ENCODE results near the gene FOXS1. TPM values are rescaled to one million over a fixed set of nuclear protein-coding genes. Genes with fewer than 3 reads are reported as not detected.
A peak's percentile ranks its signal among the peaks of the same experiment; 100 is the strongest.
"Not testable (repeated sequence)": the region's sequence is repeated elsewhere in the genome, so short reads cannot be mapped to it uniquely, and the experiment has no call there.

FOXS1 gene
- total RNA-seq, 1 donor from 2014 or later: not detected

GRCh38 chr20:31833130-31833930 is 12.1 kb downstream of the FOXS1 start:
- Mint-ChIP-seq H3K27me3 (ENCODE audit: unreplicated experiment) (peaks cover 6% of the 10 kb centered on the region), H3K4me1 (ENCODE audit: low read depth, unreplicated experiment) (peaks cover 30% of the 10 kb centered on the region), H3K4me3 (ENCODE audit: unreplicated experiment) (no peak overlapping the region), H3K27ac (ENCODE audit: unreplicated experiment) (peak overlapping the region; percentile 5), H3K9me3 (ENCODE audit: unreplicated experiment) (peaks cover 7% of the 10 kb centered on the region), H3K36me3 (ENCODE audit: unreplicated experiment) (no peaks in the 10 kb centered on the region)
- TF ChIP-seq CTCF (IDR thresholded peaks at IDR 0.05; ENCODE audit: partially characterized antibody, unreplicated experiment): peak; percentile 100
- peak; percentile 100 for DNase-seq

GRCh38 chr20:31831771-31832306 is 13.6 kb downstream of the FOXS1 start:
- Mint-ChIP-seq H3K4me1 (ENCODE audit: low read depth, unreplicated experiment) (peaks cover 30% of the 10 kb centered on the region), H3K9me3 (ENCODE audit: unreplicated experiment) (peaks cover 7% of the 10 kb centered on the region), H3K4me3 (ENCODE audit: unreplicated experiment) (no peak overlapping the region), H3K27me3 (ENCODE audit: unreplicated experiment) (peaks cover 6% of the 10 kb centered on the region), H3K27ac (ENCODE audit: unreplicated experiment) (no peak overlapping the region), H3K36me3 (ENCODE audit: unreplicated experiment) (no peaks in the 10 kb centered on the region)
- DNase-seq: no peak
- TF ChIP-seq CTCF (IDR thresholded peaks at IDR 0.05; ENCODE audit: partially characterized antibody, unreplicated experiment): no peak

DNA sequence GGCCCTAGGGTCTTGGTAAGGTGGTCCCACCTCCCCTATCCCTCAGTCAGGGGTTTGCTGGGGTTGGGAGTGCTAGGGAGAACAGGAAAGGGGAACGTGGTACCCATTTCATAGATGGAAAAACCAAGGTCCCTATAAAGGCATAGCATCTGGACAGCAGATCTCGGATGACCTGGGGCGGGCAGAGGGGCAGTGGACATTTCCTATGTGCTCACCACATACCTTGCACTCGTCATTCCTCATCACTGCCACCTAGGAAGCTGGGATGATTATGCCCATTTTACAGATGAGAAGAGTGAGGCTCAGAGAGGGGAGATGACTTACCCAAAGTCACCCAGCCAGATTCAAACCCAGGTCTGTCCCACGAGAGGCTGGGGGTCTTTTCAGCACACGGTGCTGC is 14.2 kb downstream of the FOXS1 start:
- peaks cover 30% of the 10 kb centered on the region for H3K4me1 Mint-ChIP-seq (ENCODE audit: low read depth, unreplicated experiment)
- peaks cover 6% of the 10 kb centered on the region for H3K27me3 Mint-ChIP-seq (ENCODE audit: unreplicated experiment)
- DNase-seq: no peak

GRCh38 chr20:31830406-31830981 is 14.9 kb downstream of the FOXS1 start:
- TF ChIP-seq CTCF (IDR thresholded peaks at IDR 0.05; ENCODE audit: partially characterized antibody, unreplicated experiment): no peak
- H3K4me1 Mint-ChIP-seq (ENCODE audit: low read depth, unreplicated experiment): peaks cover 29% of the 10 kb centered on the region
- H3K27ac Mint-ChIP-seq (ENCODE audit: unreplicated experiment): no peak overlapping the region
- no peak overlapping the region for H3K4me3 Mint-ChIP-seq (ENCODE audit: unreplicated experiment)
- no peaks in the 10 kb centered on the region for H3K36me3 Mint-ChIP-seq (ENCODE audit: unreplicated experiment)
- H3K9me3 Mint-ChIP-seq (ENCODE audit: unreplicated experiment): peaks cover 7% of the 10 kb centered on the region
- H3K27me3 Mint-ChIP-seq (ENCODE audit: unreplicated experiment): peaks cover 6% of the 10 kb centered on the region
- DNase-seq: no peak

More for the DNA sequence above, 14.2 kb downstream of the FOXS1 start:
- Mint-ChIP-seq H3K9me3 (ENCODE audit: unreplicated experiment) (peaks cover 7% of the 10 kb centered on the region), H3K4me3 (ENCODE audit: unreplicated experiment) (no peak overlapping the region), H3K27ac (ENCODE audit: unreplicated experiment) (no peak overlapping the region), H3K36me3 (ENCODE audit: unreplicated experiment) (no peaks in the 10 kb centered on the region)
- TF ChIP-seq CTCF (IDR thresholded peaks at IDR 0.05; ENCODE audit: partially characterized antibody, unreplicated experiment): no peak

- H3K4me3 Mint-ChIP-seq (ENCODE audit: unreplicated experiment): no peak overlapping the region
- no peak for DNase-seq
- H3K27ac Mint-ChIP-seq (ENCODE audit: unreplicated experiment): no peak overlapping the region
- H3K9me3 Mint-ChIP-seq (ENCODE audit: unreplicated experiment): peaks cover 3% of the 10 kb centered on the region
- no peaks in the 10 kb centered on the region for H3K36me3 Mint-ChIP-seq (ENCODE audit: unreplicated experiment)
- peaks cover 22% of the 10 kb centered on the region for H3K4me1 Mint-ChIP-seq (ENCODE audit: low read depth, unreplicated experiment)
- H3K27me3 Mint-ChIP-seq (ENCODE audit: unreplicated experiment): peaks cover 6% of the 10 kb centered on the region
- no peak for TF ChIP-seq CTCF (IDR thresholded peaks at IDR 0.05; ENCODE audit: partially characterized antibody, unreplicated experiment)
Observed at GRCh38 chr20:31829731-31830130, 15.7 kb downstream of the FOXS1 start.

DNA sequence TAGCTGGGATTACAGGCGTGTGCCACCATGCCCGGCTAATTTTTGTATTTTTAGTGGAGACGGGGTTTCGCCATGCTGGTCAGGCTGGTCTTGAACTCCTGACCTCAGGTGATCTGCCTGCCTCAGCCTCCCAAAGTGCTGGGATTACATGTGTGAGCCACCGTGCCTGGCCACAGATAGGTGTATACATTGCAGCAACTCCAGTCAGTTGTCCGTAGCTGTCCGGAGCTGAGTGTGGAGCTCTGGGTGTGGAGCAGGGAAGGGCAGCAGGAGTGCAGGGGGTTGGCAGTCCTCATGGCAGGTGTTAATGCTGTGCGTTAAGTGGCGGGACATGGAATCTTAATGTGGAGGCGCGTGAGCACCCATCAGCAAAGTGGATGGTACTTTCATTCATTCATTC is 17.4 kb downstream of the FOXS1 start:
- H3K27ac Mint-ChIP-seq (ENCODE audit: unreplicated experiment); DNase-seq; H3K27me3 Mint-ChIP-seq (ENCODE audit: unreplicated experiment); H3K9me3 Mint-ChIP-seq (ENCODE audit: unreplicated experiment); H3K4me3 Mint-ChIP-seq (ENCODE audit: unreplicated experiment); H3K36me3 Mint-ChIP-seq (ENCODE audit: unreplicated experiment): not testable (repeated sequence)
- peaks cover 16% of the 10 kb centered on the region for H3K4me1 Mint-ChIP-seq (ENCODE audit: low read depth, unreplicated experiment)
